SK-N-SH (cell line): ENCODE results near the gene RGS14. TPM values are rescaled to one million over a fixed set of nuclear protein-coding genes. Genes with fewer than 3 reads are reported as not detected.

ENCODE experiments used
- CTCF ChIA-PET: fragments of 300-600, 350-600 bp; formaldehyde crosslinking; extraction: SDS; loops from one replicate; lab custom pipeline; 2021; lab: Yijun Ruan, JAX
- POLR2A ChIA-PET: fragments of 350-600 bp; sonication (Branson Sonifier 250); formaldehyde crosslinking; extraction: SDS; loops from one replicate; lab custom pipeline; 2020; ENCODE audit warnings: antibody characterized with exemption, inconsistent platforms; lab: Yijun Ruan, JAX
- DNase-seq: peaks from one replicate; pipeline ENCODE4 v3.0.0; 2012
- H2AFZ ChIP-seq: fragments of 200-600 bp; sonication (generic); 2 replicates; pipeline ENCODE4 v1.8.1; 2016; ENCODE audit warnings: antibody characterized with exemption, mild to moderate bottlenecking, low read depth
- H3F3A ChIP-seq: fragments of 200-600 bp; sonication (generic); replicated peaks from 2 replicates; pipeline ENCODE3; 2016; ENCODE audit warnings: antibody characterized with exemption, mild to moderate bottlenecking; ENCODE audit not compliant: insufficient read depth
- H3K27ac ChIP-seq, 2 experiments: fragments of 200-500 bp in 1 of 2; fragments of 200-600 bp in 1 of 2; sonication (Bioruptor generic) in 1 of 2; sonication (generic), shearing (Covaris generic) in 1 of 2; 2 replicates each; pipeline versions ENCODE4 v1.5.1 to v1.6.1; 2014 to 2016; ENCODE audit warnings: low read depth in 2 of 2, inconsistent platforms in 1 of 2, low read length in 1 of 2, mild to moderate bottlenecking in 1 of 2, mixed read lengths in 1 of 2
- H3K27me3 ChIP-seq: fragments of 200-600 bp; sonication (generic), shearing (Covaris generic); 2 replicates; pipeline ENCODE4 v1.6.1; 2016; ENCODE audit warnings: mixed run types; ENCODE audit not compliant: insufficient read depth
- H3K36me3 ChIP-seq, 2 experiments: fragments of 200-500 bp in 1 of 2; fragments of 200-600 bp in 1 of 2; sonication (Bioruptor generic) in 1 of 2; sonication (generic) in 1 of 2; replicated peaks in 1 of 2; 2 replicates each; pipeline versions ENCODE3 to v1.5.1; 2014 to 2016; ENCODE audit warnings: low read length in 1 of 2, mild to moderate bottlenecking in 1 of 2; ENCODE audit not compliant: insufficient read depth in 2 of 2, control insufficient read depth in 1 of 2
- H3K4me1 ChIP-seq, 2 experiments: fragments of 200-500 bp in 1 of 2; fragments of 200-600 bp in 1 of 2; sonication (Bioruptor generic) in 1 of 2; sonication (generic), shearing (Covaris generic) in 1 of 2; 2 replicates each; pipeline versions ENCODE4 v1.5.1 to v1.6.1; 2014 to 2016; ENCODE audit warnings: low read depth in 1 of 2, low read length in 1 of 2, mixed run types in 1 of 2; ENCODE audit not compliant: insufficient read depth in 2 of 2, control insufficient read depth in 1 of 2
- H3K4me2 ChIP-seq: fragments of 200-600 bp; sonication (generic), shearing (Covaris generic); 2 replicates; pipeline ENCODE4 v1.6.1; 2017; ENCODE audit warnings: mixed run types
- H3K4me3 ChIP-seq, 2 experiments: fragments of 200-500 bp in 1 of 2; fragments of 200-600 bp in 1 of 2; sonication (Bioruptor generic) in 1 of 2; sonication (generic), shearing (Covaris generic) in 1 of 2; 2 replicates each; pipeline versions ENCODE4 v1.5.1 to v1.8.1; 2014 to 2016; ENCODE audit warnings: low read depth in 2 of 2, inconsistent platforms in 1 of 2, low read length in 1 of 2, mild to moderate bottlenecking in 1 of 2, mixed read lengths in 1 of 2, moderate library complexity in 1 of 2
- H3K79me2 ChIP-seq: fragments of 200-600 bp; sonication (generic); 2 replicates; pipeline ENCODE4 v1.8.1; 2017; ENCODE audit warnings: mild to moderate bottlenecking; ENCODE audit not compliant: insufficient read depth
- H3K9ac ChIP-seq: fragments of 200-600 bp; sonication (generic); 2 replicates; pipeline ENCODE4 v1.6.1; 2017; ENCODE audit warnings: mixed run types
- H3K9me2 ChIP-seq: fragments of 200-600 bp; sonication (generic); 2 replicates; pipeline ENCODE4 v1.6.1; 2017; ENCODE audit warnings: mixed run types
- H3K9me3 ChIP-seq: fragments of 200-600 bp; sonication (generic); 2 replicates; pipeline ENCODE4 v1.6.1; 2017; ENCODE audit warnings: mixed run types, mild to moderate bottlenecking, moderate library complexity
- H4K20me1 ChIP-seq: fragments of 200-600 bp; sonication (generic); 2 replicates; pipeline ENCODE4 v1.6.1; 2017; ENCODE audit warnings: mild to moderate bottlenecking, mixed run types; ENCODE audit not compliant: insufficient read depth
- CHD2 ChIP-seq: fragments of 150-350 bp; IDR thresholded peaks from 2 replicates; pipeline ENCODE4 v1.6.1; 2018; ENCODE audit warnings: low read length; ENCODE audit not compliant: partially characterized antibody
- CTCF ChIP-seq: fragments of 200-600 bp; sonication (generic); IDR thresholded peaks from 2 replicates; pipeline ENCODE4 v1.6.1; 2017; ENCODE audit warnings: antibody characterized with exemption, mild to moderate bottlenecking, moderate library complexity
- ELF1 ChIP-seq: IDR thresholded peaks from 2 replicates; pipeline ENCODE4 v1.4.0; 2012
- FOSL2 ChIP-seq: IDR thresholded peaks from 2 replicates; pipeline ENCODE4 v1.4.0; 2012; ENCODE audit warnings: low read depth, mild to moderate bottlenecking, moderate library complexity, borderline replicate concordance
- FOXM1 ChIP-seq: IDR thresholded peaks from 2 replicates; pipeline ENCODE4 v1.4.0; 2012; ENCODE audit warnings: low read depth, mild to moderate bottlenecking
- MAX ChIP-seq: IDR thresholded peaks from 2 replicates; pipeline ENCODE4 v1.4.0; 2012; ENCODE audit warnings: low read depth
- MEF2A ChIP-seq: IDR thresholded peaks from 2 replicates; pipeline ENCODE4 v1.4.0; 2012; ENCODE audit warnings: low read depth, borderline replicate concordance
- MXI1 ChIP-seq: IDR thresholded peaks from 2 replicates; pipeline ENCODE4 v1.6.1; 2012; ENCODE audit warnings: mild to moderate bottlenecking, low read depth, low read length, improper control_type of control experiment
- NFIC ChIP-seq: IDR thresholded peaks from 2 replicates; pipeline ENCODE4 v1.4.0; 2012; ENCODE audit warnings: borderline replicate concordance
- POLR2AphosphoS5 ChIP-seq: IDR thresholded peaks from 2 replicates; pipeline ENCODE4 v1.6.1; 2012; ENCODE audit warnings: low read depth, low read length
- REST ChIP-seq: IDR thresholded peaks from 2 replicates; pipeline ENCODE4 v1.6.1; 2012; ENCODE audit warnings: mild to moderate bottlenecking, low read depth, low read length, moderate library complexity
- SIN3A ChIP-seq: IDR thresholded peaks from 2 replicates; pipeline ENCODE4 v1.6.1; 2012; ENCODE audit warnings: low read depth, mild to moderate bottlenecking, low read length, moderate library complexity, borderline replicate concordance
- SMC3 ChIP-seq: IDR thresholded peaks from 2 replicates; pipeline ENCODE4 v1.6.1; 2012; ENCODE audit warnings: low read depth, low read length, improper control_type of control experiment
- TAF1 ChIP-seq: IDR thresholded peaks from 2 replicates; pipeline ENCODE4 v1.6.1; 2012; ENCODE audit warnings: low read depth, mild to moderate bottlenecking, low read length, moderate library complexity, borderline replicate concordance
- TCF12 ChIP-seq: IDR thresholded peaks from 2 replicates; pipeline ENCODE4 v1.4.0; 2012
- TEAD4 ChIP-seq: IDR thresholded peaks from 2 replicates; pipeline ENCODE4 v1.4.0; 2012; ENCODE audit warnings: mild to moderate bottlenecking, borderline replicate concordance; ENCODE audit not compliant: insufficient read depth
- USF1 ChIP-seq: IDR thresholded peaks from 2 replicates; pipeline ENCODE4 v1.4.0; 2012; ENCODE audit warnings: low read depth, borderline replicate concordance
- USF2 ChIP-seq: fragments of 150-350 bp; IDR thresholded peaks from 2 replicates; pipeline ENCODE4 v1.6.1; 2017; ENCODE audit warnings: antibody characterized with exemption, low read length, low read depth, borderline replicate concordance
- YY1 ChIP-seq: IDR thresholded peaks from 2 replicates; pipeline ENCODE4 v1.4.0; 2012; ENCODE audit warnings: low read depth, mild to moderate bottlenecking
- WGBS: methylation state at CpG from one replicate; pipeline ENCODE4 v1.1.6; 2017; ENCODE audit warnings: low lambda C conversion rate; 5-methylcytosine and 5-hydroxymethylcytosine counted together
- polyA plus RNA-seq, 3 experiments: library from polyadenylated mRNA; depleted of rRNA; stranded (reverse); fragments of >200 nt; gene quantifications; 2 replicates each; pipeline ENCODE4 v1.2.3, GENCODE V29; 2012

The RGS14 gene
- polyA plus RNA-seq, 1 of the 3 experiments (the other 2 are of a cell fraction): 26.5 TPM

GRCh38 chr5:177387405-177387804 lies 29.7 kb downstream of the RGS14 start:
- Histone ChIP-seq H3K79me2 (no peaks in the 10 kb centered on the region), H3K36me3 (no peaks in the 10 kb centered on the region), H3F3A (peaks cover 5% of the 10 kb centered on the region), H4K20me1 (no peaks in the 10 kb centered on the region), H3K4me1 (peaks cover 0 to 3% of the 10 kb centered on the region in 2 experiments; a peak in 1 of 4 replicates), H3K4me2 (no peak overlapping the region), H3K27ac (no peak overlapping the region), H3K4me3 (no peak overlapping the region), H3K9me3 (no peaks in the 10 kb centered on the region), H3K9ac (no peak overlapping the region), H3K9me2 (no peaks in the 10 kb centered on the region), H2AFZ (no peak overlapping the region), H3K27me3 (no peaks in the 10 kb centered on the region)
- CTCF ChIA-PET: interaction anchor here (0.8 to 14.2 kb wide), 8 partner anchors 9 to 115 kb away, joined by 3 to 318 read pairs (median 50); partner anchors contain the start of gene PRR7
- 80% methylated on average over 9 of the region's 14 CpGs for WGBS
- POLR2A ChIA-PET: no interaction called here
- TF ChIP-seq POLR2AphosphoS5 (no peak), ELF1 (no peak), REST (no peak), TCF12 (no peak), TEAD4 (no peak), CHD2 (no peak), TAF1 (no peak), FOSL2 (no peak)
- no peak for DNase-seq

GRCh38 chr5:177388521-177389052 lies 30.9 kb downstream of the RGS14 start:
- H3K4me2 ChIP-seq: no peak overlapping the region
- peaks cover 5% of the 10 kb centered on the region for H3F3A ChIP-seq
- H3K36me3 ChIP-seq: no peaks in the 10 kb centered on the region
- H3K4me1 ChIP-seq: peaks cover 0 to 3% of the 10 kb centered on the region in 2 experiments; a peak in 1 of 4 replicates
- ChIA-PET CTCF (interaction anchor here (1.0 to 14.2 kb wide), 13 partner anchors 10 to 114 kb away, joined by 3 to 318 read pairs (median 12); partner anchors contain the start of genes LMAN2, MXD3 and PRR7), POLR2A (interaction anchor here (3.6 kb wide), 1 partner anchor 65 kb away, joined by 22 read pairs; no protein-coding TSS in a partner anchor)
- no peaks in the 10 kb centered on the region for H3K9me3 ChIP-seq
- H3K4me3 ChIP-seq: no peak overlapping the region
- no peaks in the 10 kb centered on the region for H3K9me2 ChIP-seq
- H4K20me1 ChIP-seq: no peaks in the 10 kb centered on the region
- DNase-seq: no peak
- H3K27ac ChIP-seq: no peak overlapping the region
- H3K79me2 ChIP-seq: no peaks in the 10 kb centered on the region
- no peak overlapping the region for H3K9ac ChIP-seq
- WGBS: 81% methylated on average over 10 of the region's 10 CpGs
- H3K27me3 ChIP-seq: no peaks in the 10 kb centered on the region
- H2AFZ ChIP-seq: no peak overlapping the region
- TF ChIP-seq CTCF (no peak), POLR2AphosphoS5 (no peak), USF2 (no peak), MXI1 (no peak), MAX (no peak), YY1 (no peak), NFIC (no peak), TCF12 (no peak), SIN3A (no peak), USF1 (no peak), SMC3 (no peak), FOXM1 (no peak), MEF2A (no peak)
